Measurements from ENCODE around the gene OR52E5.

The OR52E5 gene

GRCh38 chr11:5937868-5938602 lies 45.0 kb downstream of the OR52E5 start:
- no peak for DNase-seq

- DNase-seq: no peak
Measured at GRCh38 chr11:5938603-5938965, 45.6 kb downstream of the OR52E5 start.

- DNase-seq: no peak
Measured at GRCh38 chr11:5940748-5941147, 47.7 kb downstream of the OR52E5 start.

DNA sequence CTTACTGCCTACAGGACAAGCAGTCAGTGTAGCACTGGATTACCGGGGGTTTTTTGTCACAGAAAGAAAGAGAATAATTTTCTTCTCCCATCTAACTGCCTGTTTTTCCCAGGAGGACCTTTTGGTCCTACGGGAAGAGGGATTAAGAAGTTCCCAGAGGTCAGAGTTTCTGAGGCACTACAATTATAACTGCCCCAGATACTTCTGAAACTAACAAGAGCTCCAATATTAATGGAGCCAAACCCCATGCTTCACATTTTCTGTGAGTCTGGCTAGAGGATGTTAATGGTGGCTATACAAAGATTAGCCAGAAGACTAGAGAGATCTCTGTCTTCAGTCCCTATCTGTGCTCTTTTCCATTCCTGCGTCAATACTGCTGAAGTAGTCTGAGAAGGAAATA lies 48.9 kb downstream of the OR52E5 start, which contains the start of gene OR56A3:
OR56A3 (plus strand) TSS at position 301 of the 400 bp plus-strand sequence. CDS start 5,096 bp downstream, outside the sequence.
- no peak for DNase-seq
